ENCODE data around the gene FZR1. TPM values are rescaled to one million over a fixed set of nuclear protein-coding genes. Genes with fewer than 3 reads are reported as not detected.
"Not testable (repeated sequence)": the region's sequence is repeated elsewhere in the genome, so short reads cannot be mapped to it uniquely, and the experiment has no call there.

The FZR1 gene
- total and polyA plus RNA-seq, 2 of the 8 experiments (the other 6 are each of a cell fraction or from before 2014, with no cell fraction given) = 21.6 to 35.5 TPM

- CTCF ChIA-PET (ENCODE audit: partially characterized antibody) = not testable (repeated sequence)
Observed at GRCh38 chr19:3529299-3529698, 23.2 kb downstream of the FZR1 start.

More at GRCh38 chr19:3529299-3529698, 23.2 kb downstream of the FZR1 start:
- H3K4me3 ChIP-seq (ENCODE audit: extremely low read depth in 1 of 4, insufficient read depth in 2 of 4, low read depth in 3 of 4, low read length in 4 of 4); H3K4me1 ChIP-seq (replicated peaks in 1 of 4; ENCODE audit: control insufficient read depth in 3 of 4, insufficient read depth in 4 of 4, low read length in 3 of 4); POLR2A ChIA-PET (ENCODE audit: partially characterized antibody); H4K20me1 ChIP-seq (replicated peaks in 1 of 2; ENCODE audit: control insufficient read depth in 1 of 2, insufficient read depth in 2 of 2, low read length in 2 of 2); H3K27me3 ChIP-seq (replicated peaks in 1 of 4; ENCODE audit: control insufficient read depth in 3 of 4, extremely low read depth in 1 of 4, insufficient read depth in 3 of 4, low read length in 3 of 4); H4K5ac ChIP-seq (ENCODE audit: insufficient read length, low read depth, low read length); H2BK12ac ChIP-seq (ENCODE audit: low read depth, low read length); DNase-seq (ENCODE audit: low read depth in 1 of 2, low spot score in 2 of 2); FAIRE-seq; H3K9me3 ChIP-seq (ENCODE audit: insufficient read depth in 2 of 2, low read depth in 1 of 2, low read length in 1 of 2); H3K79me1 ChIP-seq (ENCODE audit: low read depth, low read length); H2AFZ ChIP-seq (ENCODE audit: low read length); H3K9ac ChIP-seq (replicated peaks in 1 of 4; ENCODE audit: extremely low read depth in 1 of 4, low read depth in 3 of 4, low read length in 3 of 4); H3K23me2 ChIP-seq (ENCODE audit: low read depth, low read length); H3K4ac ChIP-seq (replicated peaks; ENCODE audit: insufficient read length, low read depth, low read length); H4K91ac ChIP-seq (replicated peaks; ENCODE audit: insufficient read length, low read length); H2BK20ac ChIP-seq (ENCODE audit: low read length); H3K4me2 ChIP-seq (ENCODE audit: insufficient read depth in 1 of 2, low read depth in 2 of 2, low read length in 2 of 2); H4K8ac ChIP-seq (ENCODE audit: extremely low read depth, insufficient read depth, low read length); H3K27ac ChIP-seq (ENCODE audit: low read depth, low read length); H2BK120ac ChIP-seq (replicated peaks; ENCODE audit: low read depth, low read length); H2BK5ac ChIP-seq (ENCODE audit: low read depth, low read length); H3K14ac ChIP-seq (ENCODE audit: insufficient read length); H3K56ac ChIP-seq (replicated peaks; ENCODE audit: insufficient read length, low read depth, low read length); H3K18ac ChIP-seq (ENCODE audit: extremely low read depth, low read length); H3K79me2 ChIP-seq (ENCODE audit: control insufficient read depth in 1 of 2, insufficient read depth in 2 of 2, low read length in 2 of 2); H3K23ac ChIP-seq (ENCODE audit: insufficient read length); H2AK5ac ChIP-seq (ENCODE audit: low read depth, low read length); H2BK15ac ChIP-seq (ENCODE audit: low read length): not testable (repeated sequence)
- H3K36me3 ChIP-seq (ENCODE audit: control insufficient read depth in 2 of 4, insufficient read depth in 4 of 4, low read length in 3 of 4) = peaks cover 7 to 34% (median 21%) of the 10 kb centered on the region in 4 experiments; a peak in 7 of 8 replicates
- WGBS, 2 experiments (ENCODE audit: extremely low coverage in 1 of 2, insufficient coverage in 1 of 2, insufficient read length in 1 of 2, insufficient replicate concordance in 2 of 2, low coverage in 1 of 2, low lambda C conversion rate in 2 of 2, missing lambda C conversion rate in 1 of 2) = 85% methylated on average over 7 of the region's 7 CpGs; no CpG with 5 or more reads in 1 of the 2 experiments
